Spleen (tissue), 7 donors: ENCODE results near the gene ITGB4.

Source experiments
- CTCF ChIP-seq, 11 experiments: fragments of 200-600 bp in 7 of 11; fragments of 450-650 bp in 4 of 11; sonication (generic) in 4 of 11; IDR thresholded peaks in 8 of 11; conservative IDR thresholded peaks in 3 of 11; 1 replicate in 7 of 11; 2 replicates in 4 of 11; pipeline versions ENCODE4 v1.4.0 to v1.8.0; 2016 to 2021; ENCODE audit warnings: antibody characterized with exemption in 11 of 11, inconsistent platforms in 4 of 11, mild to moderate bottlenecking in 1 of 11
- POLR2A ChIP-seq, 3 donors: fragments of 450-650 bp; IDR thresholded peaks; one replicate each; pipeline ENCODE4 v1.5.1; 2017; ENCODE audit warnings: antibody characterized with exemption in 3 of 3, mild to moderate bottlenecking in 1 of 3
- donor health status: DM: no; HTN: no; CAD: no; lungs with moderate emphysema.
- donor health status: DM: no; HTN: no; CAD: no.
- donor health status: DM: no; HTN: no; CAD: no.

DNA sequence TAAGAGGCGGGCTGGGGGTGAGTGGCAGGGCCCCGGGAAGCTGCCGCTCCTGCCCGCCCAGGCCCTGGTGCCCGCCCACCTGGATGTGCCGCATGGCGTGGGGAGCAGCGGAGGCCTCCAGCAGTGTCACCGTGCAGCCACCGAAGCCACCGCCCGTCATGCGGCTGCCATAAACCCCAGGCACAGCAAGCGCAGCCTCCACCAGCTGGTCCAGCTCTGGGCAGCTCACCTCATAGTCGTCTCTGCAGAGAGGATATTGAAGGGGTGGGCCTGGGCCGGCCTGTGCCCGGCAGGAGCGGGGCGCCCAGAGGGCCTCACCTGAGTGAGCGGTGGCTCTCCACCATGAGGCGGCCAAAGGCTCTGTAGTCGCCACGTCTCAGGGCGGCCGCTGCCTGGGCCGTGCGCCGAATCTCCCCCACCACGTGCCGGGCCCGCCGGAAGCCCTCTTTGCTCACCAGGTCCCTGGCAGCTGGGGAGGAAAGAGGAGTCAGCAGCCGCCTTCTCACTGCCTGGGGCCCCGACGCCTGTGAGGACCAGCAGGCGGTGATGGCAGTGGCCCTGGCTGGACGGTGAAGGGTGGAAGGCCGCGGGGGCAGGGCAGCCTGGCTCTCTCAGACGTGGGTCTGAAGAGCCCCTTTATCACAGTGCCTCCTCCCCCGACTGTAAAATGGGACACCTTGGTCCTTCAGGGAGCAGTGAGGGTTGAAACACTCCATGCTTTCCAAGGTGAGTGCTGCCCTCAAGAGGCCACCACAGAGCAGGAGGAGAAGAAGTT is 37.1 kb downstream of the ITGB4 start:
- TF ChIP-seq CTCF (IDR thresholded peaks at IDR 0.05 in 8 of 11, conservative IDR thresholded peaks at IDR 0.05 in 3 of 11), result no peak
- no peak for TF ChIP-seq POLR2A (IDR thresholded peaks at IDR 0.05)
